HUES6 (cell line): Measurements from ENCODE around the gene WHRN.

ENCODE experiments used
- H3K27ac ChIP-seq: 2 replicates; pipeline ENCODE4 v1.7.0; 2013; ENCODE audit warnings: low read depth, mild to moderate bottlenecking, low read length, inconsistent platforms
- H3K27me3 ChIP-seq: 2 replicates; pipeline ENCODE4 v1.6.1; 2013; ENCODE audit warnings: low read length; ENCODE audit not compliant: control insufficient read depth, insufficient read depth
- H3K36me3 ChIP-seq: 2 replicates; pipeline ENCODE4 v1.6.1; 2013; ENCODE audit warnings: low read length; ENCODE audit not compliant: control insufficient read depth, insufficient read depth
- H3K4me1 ChIP-seq: 2 replicates; pipeline ENCODE4 v1.6.1; 2013; ENCODE audit warnings: low read length; ENCODE audit not compliant: control insufficient read depth, insufficient read depth
- H3K4me3 ChIP-seq: 2 replicates; pipeline ENCODE4 v1.5.1; 2013; ENCODE audit warnings: low read depth, low read length
- H3K9ac ChIP-seq: one replicate; pipeline ENCODE4 v1.6.1; 2013; ENCODE audit warnings: mild to moderate bottlenecking, low read length
- H3K9me3 ChIP-seq: 2 replicates; pipeline ENCODE4 v1.6.1; 2013; ENCODE audit warnings: low read depth, low read length; ENCODE audit not compliant: control insufficient read depth, insufficient read depth

The WHRN gene

GRCh38 chr9:114446672-114447450, 58.4 kb downstream of the WHRN start:
- no peak overlapping the region for H3K27ac ChIP-seq
- no peak overlapping the region for H3K9ac ChIP-seq
- peaks cover 14% of the 10 kb centered on the region for H3K4me1 ChIP-seq
- no peaks in the 10 kb centered on the region for H3K27me3 ChIP-seq
- H3K4me3 ChIP-seq = no peak overlapping the region
- no peaks in the 10 kb centered on the region for H3K9me3 ChIP-seq
- no peaks in the 10 kb centered on the region for H3K36me3 ChIP-seq

GRCh38 chr9:114446036-114446435, 59.2 kb downstream of the WHRN start:
- no peaks in the 10 kb centered on the region for H3K36me3 ChIP-seq
- no peak overlapping the region for H3K4me3 ChIP-seq
- no peaks in the 10 kb centered on the region for H3K9me3 ChIP-seq
- no peak overlapping the region for H3K9ac ChIP-seq
- no peaks in the 10 kb centered on the region for H3K27me3 ChIP-seq
- no peak overlapping the region for H3K27ac ChIP-seq
- H3K4me1 ChIP-seq = peaks cover 13% of the 10 kb centered on the region

- Histone ChIP-seq H3K9me3 (no peaks in the 10 kb centered on the region), H3K36me3 (no peaks in the 10 kb centered on the region), H3K27ac (no peak overlapping the region), H3K9ac (no peak overlapping the region), H3K4me3 (no peak overlapping the region), H3K27me3 (no peaks in the 10 kb centered on the region), H3K4me1 (peaks cover 8% of the 10 kb centered on the region)
Measured at GRCh38 chr9:114445616-114446015, 59.7 kb downstream of the WHRN start.

- Histone ChIP-seq H3K27ac (no peak overlapping the region), H3K4me1 (no peaks in the 10 kb centered on the region), H3K4me3 (no peak overlapping the region), H3K9me3 (no peaks in the 10 kb centered on the region), H3K36me3 (no peaks in the 10 kb centered on the region), H3K27me3 (no peaks in the 10 kb centered on the region), H3K9ac (no peak overlapping the region)
Measured at GRCh38 chr9:114442022-114442421, 63.3 kb downstream of the WHRN start.

- Histone ChIP-seq H3K27ac (no peak overlapping the region), H3K9ac (no peak overlapping the region), H3K27me3 (no peaks in the 10 kb centered on the region), H3K36me3 (no peaks in the 10 kb centered on the region), H3K9me3 (no peaks in the 10 kb centered on the region), H3K4me3 (no peak overlapping the region), H3K4me1 (no peaks in the 10 kb centered on the region; the same call in 1 of the 2 replicates)
Measured at GRCh38 chr9:114437401-114437893, 67.8 kb downstream of the WHRN start.

- H3K36me3 ChIP-seq = no peaks in the 10 kb centered on the region
- H3K9me3 ChIP-seq = no peaks in the 10 kb centered on the region
- no peak overlapping the region for H3K27ac ChIP-seq
- no peak overlapping the region for H3K9ac ChIP-seq
- H3K4me3 ChIP-seq = no peak overlapping the region
- no peaks in the 10 kb centered on the region for H3K27me3 ChIP-seq
- no peaks in the 10 kb centered on the region; the same call in 1 of the 2 replicates for H3K4me1 ChIP-seq
Measured at GRCh38 chr9:114434878-114435311, 70.4 kb downstream of the WHRN start.

GRCh38 chr9:114433720-114434255, 71.5 kb downstream of the WHRN start:
- Histone ChIP-seq H3K4me1 (no peaks in the 10 kb centered on the region; the same call in 1 of the 2 replicates), H3K9ac (no peak overlapping the region), H3K27me3 (no peaks in the 10 kb centered on the region), H3K36me3 (no peaks in the 10 kb centered on the region), H3K4me3 (no peak overlapping the region), H3K27ac (no peak overlapping the region), H3K9me3 (no peaks in the 10 kb centered on the region)

- Histone ChIP-seq H3K9me3 (no peaks in the 10 kb centered on the region), H3K4me1 (no peaks in the 10 kb centered on the region; the same call in 1 of the 2 replicates), H3K9ac (no peak overlapping the region), H3K27ac (no peak overlapping the region), H3K36me3 (no peaks in the 10 kb centered on the region), H3K4me3 (no peak overlapping the region), H3K27me3 (no peaks in the 10 kb centered on the region)
Measured at GRCh38 chr9:114433086-114433485, 72.2 kb downstream of the WHRN start.

GRCh38 chr9:114432323-114433067, 72.8 kb downstream of the WHRN start:
- H3K4me3 ChIP-seq = no peak overlapping the region
- no peaks in the 10 kb centered on the region for H3K9me3 ChIP-seq
- no peak overlapping the region for H3K9ac ChIP-seq
- H3K36me3 ChIP-seq = no peaks in the 10 kb centered on the region
- H3K27ac ChIP-seq = no peak overlapping the region
- H3K4me1 ChIP-seq = no peaks in the 10 kb centered on the region; the same call in 1 of the 2 replicates
- no peaks in the 10 kb centered on the region for H3K27me3 ChIP-seq

GRCh38 chr9:114431770-114432169, 73.5 kb downstream of the WHRN start:
- no peaks in the 10 kb centered on the region for H3K27me3 ChIP-seq
- H3K9me3 ChIP-seq = no peaks in the 10 kb centered on the region
- H3K9ac ChIP-seq = no peak overlapping the region
- no peak overlapping the region for H3K4me3 ChIP-seq
- no peaks in the 10 kb centered on the region for H3K36me3 ChIP-seq
- H3K4me1 ChIP-seq = no peaks in the 10 kb centered on the region; the same call in 1 of the 2 replicates
- H3K27ac ChIP-seq = no peak overlapping the region

GRCh38 chr9:114431003-114431402, 74.3 kb downstream of the WHRN start:
- H3K9me3 ChIP-seq = no peaks in the 10 kb centered on the region
- no peaks in the 10 kb centered on the region; the same call in 1 of the 2 replicates for H3K4me1 ChIP-seq
- H3K27me3 ChIP-seq = no peaks in the 10 kb centered on the region
- H3K4me3 ChIP-seq = no peak overlapping the region
- H3K27ac ChIP-seq = no peak overlapping the region
- H3K9ac ChIP-seq = no peak overlapping the region
- no peaks in the 10 kb centered on the region for H3K36me3 ChIP-seq
